HG02840 (cell line): ENCODE measurements around the gene SLCO1A2.

Experiments
- ATAC-seq: cut with Tn5 transposase; IDR thresholded peaks from one replicate; pipeline ENCODE4 v1.9.1; 2021; ENCODE audit warnings: mild to moderate bottlenecking, moderate library complexity, moderate number of reproducible peaks; ENCODE audit not compliant: unreplicated experiment, low FRiP score

SLCO1A2 gene

DNA sequence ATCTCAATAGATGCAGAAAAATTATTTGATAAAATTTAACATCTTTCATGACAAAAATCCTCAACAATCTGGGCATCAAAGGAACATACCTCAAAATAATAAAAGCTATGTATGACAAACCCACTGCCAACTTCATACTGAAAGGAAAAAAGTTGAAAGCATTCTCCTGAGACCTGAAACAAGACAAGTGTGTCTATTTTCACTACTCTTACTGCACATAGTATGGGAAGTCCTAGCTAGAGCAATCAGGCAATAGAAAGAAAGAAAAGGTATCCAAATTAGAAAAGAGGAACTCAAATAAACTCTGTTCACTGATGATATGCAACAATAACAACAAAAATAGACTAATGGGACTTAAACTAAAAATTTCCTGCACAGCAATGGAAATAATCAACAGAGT lies 113.6 kb downstream of the SLCO1A2 start:
- no peak for ATAC-seq

DNA sequence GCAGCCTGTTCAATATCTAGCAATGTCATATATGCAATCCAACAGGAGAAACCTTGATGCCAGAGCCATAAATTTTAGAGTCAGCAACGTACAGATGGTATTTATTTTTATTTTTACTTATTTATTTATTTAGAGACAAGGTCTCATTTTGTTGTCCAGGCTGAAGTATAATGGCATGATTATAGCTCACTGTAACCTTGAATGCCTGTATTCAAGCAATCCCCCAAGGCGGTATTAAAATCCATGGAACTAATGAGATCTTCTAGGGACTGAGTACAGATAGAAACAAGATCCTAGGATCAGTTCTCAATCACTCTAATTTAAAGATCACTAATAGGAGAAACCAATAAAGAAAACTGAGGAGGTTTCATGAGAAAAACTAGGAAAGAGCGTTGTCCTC lies 114.5 kb downstream of the SLCO1A2 start:
- ATAC-seq: no peak

DNA sequence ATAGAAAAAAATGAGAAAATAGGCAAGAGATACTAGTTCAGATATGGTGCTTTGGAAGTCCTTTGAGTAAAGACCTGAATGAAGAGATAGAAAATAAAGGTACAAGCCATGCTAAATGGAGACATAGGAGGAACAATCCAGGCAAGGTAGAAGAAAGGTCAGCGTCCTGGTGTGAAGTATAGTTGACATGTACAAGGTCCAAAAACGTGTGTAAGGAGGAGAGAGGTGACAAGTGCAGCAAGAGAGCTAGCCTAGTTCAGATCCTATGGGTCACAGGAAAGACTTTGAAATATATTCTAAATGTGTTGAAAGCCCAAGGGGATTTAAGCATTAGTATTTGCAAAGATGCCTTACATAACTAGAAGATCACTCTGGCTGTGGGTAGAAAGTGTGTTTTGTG lies 115.5 kb downstream of the SLCO1A2 start:
- no peak for ATAC-seq
